Thymus (tissue), 11 donors: ENCODE results near the gene PDE6D. TPM values are rescaled to one million over a fixed set of nuclear protein-coding genes. Genes with fewer than 3 reads are reported as not detected.

Experiments
- DNase-seq, 9 donors: peaks; one replicate each; pipeline ENCODE4 v3.0.0-alpha.2; 2013; ENCODE audit warnings: low spot score in 9 of 9, low read depth in 6 of 9, missing footprints in 1 of 9
- H3K27ac ChIP-seq, 2 donors: one replicate each; pipeline ENCODE4 v1.5.1; 2013; ENCODE audit warnings: control low read depth in 1 of 2, low read depth in 1 of 2, low read length in 1 of 2, mild to moderate bottlenecking in 1 of 2, moderate library complexity in 1 of 2
- H3K27me3 ChIP-seq, 2 donors: one replicate each; pipeline ENCODE4 v1.5.1; 2013; ENCODE audit warnings: low read length in 1 of 2; ENCODE audit not compliant: control insufficient read depth in 2 of 2, insufficient read depth in 1 of 2
- H3K36me3 ChIP-seq, 2 donors: one replicate each; pipeline ENCODE4 v1.5.1; 2013; ENCODE audit warnings: low read length in 1 of 2, mild to moderate bottlenecking in 1 of 2, moderate library complexity in 1 of 2; ENCODE audit not compliant: control insufficient read depth in 2 of 2, insufficient read depth in 2 of 2
- H3K4me1 ChIP-seq, 2 donors: one replicate each; pipeline ENCODE4 v1.5.1; 2013; ENCODE audit warnings: low read length in 2 of 2; ENCODE audit not compliant: control insufficient read depth in 2 of 2, insufficient read depth in 2 of 2
- H3K4me3 ChIP-seq, 2 donors: one replicate each; pipeline ENCODE4 v1.5.1; 2013; ENCODE audit warnings: low read length in 2 of 2, control low read depth in 1 of 2, mild to moderate bottlenecking in 1 of 2
- H3K9me3 ChIP-seq, 2 donors: one replicate each; pipeline ENCODE4 v1.5.1; 2013; ENCODE audit warnings: low read length in 1 of 2, mild to moderate bottlenecking in 1 of 2; ENCODE audit not compliant: control insufficient read depth in 2 of 2, insufficient read depth in 1 of 2
- WGBS: extraction: QIAGEN DNeasy Blood & Tissue Kit; methylation state at CpG from one replicate; pipeline ENCODE4 v1.1.7; 2013; 5-methylcytosine and 5-hydroxymethylcytosine counted together
- polyA plus RNA-seq: library from polyadenylated mRNA; stranded (reverse); fragments of 200-250 nt; gene quantifications from one replicate; pipeline ENCODE4 v1.2.3, GENCODE V29; 2013
- total RNA-seq: library from RNA; stranded (reverse); fragments of 120-200 nt; gene quantifications from one replicate; pipeline ENCODE4 v1.2.4, GENCODE V29; 2013
- donor health status: healthy.

PDE6D gene
- total and polyA plus RNA-seq, 2 donors: 44.2 to 46.2 TPM

DNA sequence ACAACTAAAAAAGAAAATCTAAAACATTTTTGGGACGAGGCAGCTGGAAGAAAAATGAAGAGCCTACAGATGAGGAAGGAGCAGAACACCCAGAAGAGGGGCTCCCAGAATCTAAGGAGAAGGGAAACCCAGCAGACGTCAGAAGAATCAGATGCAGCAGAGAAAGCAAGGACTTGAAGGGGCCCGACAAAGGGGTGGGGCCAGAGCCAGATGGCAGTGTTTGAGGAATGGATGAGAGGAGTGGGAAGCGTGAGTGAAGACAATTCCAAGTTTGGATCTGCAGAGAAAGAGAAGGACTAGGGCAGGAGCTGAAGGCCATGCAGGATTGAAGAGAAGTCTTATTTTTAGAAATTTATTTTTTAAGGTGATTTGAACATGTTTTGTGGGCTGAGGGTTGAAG is 53.5 kb downstream of the PDE6D start:
- Histone ChIP-seq H3K27me3 (no peaks in the 10 kb centered on the region), H3K4me3 (no peak overlapping the region), H3K9me3 (no peaks in the 10 kb centered on the region), H3K27ac (no peak overlapping the region), H3K4me1 (peaks cover 0 to 3% of the 10 kb centered on the region in 2 donors), H3K36me3 (peaks cover 10 to 17% of the 10 kb centered on the region in 2 donors)
- DNase-seq: no peak
- 88% methylated on average over 4 of the region's 4 CpGs for WGBS

DNA sequence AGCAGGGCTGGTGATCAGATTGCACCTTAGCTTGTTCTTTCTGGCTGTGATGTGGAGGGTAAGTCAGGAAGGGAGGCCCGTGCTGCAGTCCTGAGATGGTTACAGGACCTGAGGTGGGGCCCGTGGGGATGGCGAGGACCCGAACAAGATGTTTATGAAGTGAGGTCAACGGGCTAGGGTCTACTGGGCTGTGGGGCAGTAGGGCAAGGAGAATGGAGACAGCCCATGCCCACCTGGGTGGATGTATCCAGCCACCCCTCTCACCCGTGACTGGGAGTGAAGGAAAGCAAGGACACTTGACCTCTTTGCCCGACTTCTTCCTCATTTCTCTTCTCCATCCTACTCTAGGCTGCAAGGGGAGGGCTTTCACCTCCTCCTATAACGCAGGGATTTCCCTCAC is 54.8 kb downstream of the PDE6D start:
- no peak for DNase-seq
- no peak overlapping the region for H3K27ac ChIP-seq
- no peaks in the 10 kb centered on the region for H3K9me3 ChIP-seq
- WGBS: 96% methylated on average over 8 of the region's 8 CpGs
- no peaks in the 10 kb centered on the region for H3K27me3 ChIP-seq
- H3K4me3 ChIP-seq: no peak overlapping the region
- H3K4me1 ChIP-seq: peaks cover 0 to 7% of the 10 kb centered on the region in 2 donors
- H3K36me3 ChIP-seq: peaks cover 5 to 8% of the 10 kb centered on the region in 2 donors

DNA sequence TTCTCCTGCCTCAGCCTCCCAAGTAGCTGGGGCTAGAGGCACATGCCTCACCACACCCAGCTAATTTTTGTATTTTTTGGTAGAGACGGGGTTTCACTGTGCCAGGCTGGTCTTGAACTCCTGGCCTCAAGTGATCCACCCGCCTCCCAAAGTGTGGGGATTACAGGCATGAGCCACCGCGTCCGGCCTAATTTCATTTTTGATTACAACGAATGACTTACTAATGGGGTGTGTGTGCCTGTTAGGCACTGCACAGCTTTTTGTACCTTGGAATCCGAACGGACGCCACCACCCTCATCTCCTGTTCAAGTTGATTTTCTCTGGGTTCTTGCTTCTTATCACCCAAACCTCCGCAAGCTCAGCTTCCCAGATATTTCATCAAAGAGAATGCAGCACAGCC is 55.6 kb downstream of the PDE6D start:
- no peak for DNase-seq
- no peak overlapping the region for H3K27ac ChIP-seq
- no peak overlapping the region for H3K4me3 ChIP-seq
- peaks cover 0 to 9% of the 10 kb centered on the region in 2 donors for H3K4me1 ChIP-seq
- no peaks in the 10 kb centered on the region for H3K9me3 ChIP-seq
- H3K27me3 ChIP-seq: no peaks in the 10 kb centered on the region
- peaks cover 5 to 7% of the 10 kb centered on the region in 2 donors for H3K36me3 ChIP-seq
- 99% methylated on average over 10 of the region's 10 CpGs for WGBS

DNA sequence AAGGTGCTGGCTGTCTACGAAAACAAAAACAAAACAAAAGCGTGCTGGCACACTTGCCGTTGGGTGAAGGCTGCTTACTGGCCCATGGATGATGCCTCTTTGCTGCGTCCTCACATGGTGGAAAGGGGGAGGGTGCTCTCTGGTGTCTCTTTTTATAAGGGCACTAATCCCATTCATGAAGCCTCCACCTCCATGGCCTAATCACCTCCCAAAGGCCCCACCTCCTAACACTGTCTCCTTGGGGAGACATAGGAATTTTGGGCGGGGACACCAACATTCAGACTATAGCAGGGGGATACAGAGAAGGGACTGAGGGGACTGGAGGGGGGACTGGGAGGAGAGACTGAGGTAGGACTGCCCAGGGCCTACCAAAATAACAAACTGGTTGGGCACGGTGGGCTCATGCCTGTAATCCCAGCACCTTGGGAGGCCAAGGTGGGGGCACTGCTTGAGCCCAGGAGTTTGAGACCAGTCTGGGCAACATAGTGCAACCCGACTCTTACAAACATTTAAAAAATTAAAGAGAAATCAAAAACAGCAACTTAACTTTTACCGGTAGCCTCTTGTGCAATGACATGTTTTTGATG is 58.3 kb downstream of the PDE6D start:
- no peak for DNase-seq
- Histone ChIP-seq H3K4me1 (peaks cover 0 to 15% of the 10 kb centered on the region in 2 donors), H3K4me3 (no peak overlapping the region), H3K36me3 (peaks cover 0 to 7% of the 10 kb centered on the region in 2 donors), H3K9me3 (no peaks in the 10 kb centered on the region), H3K27ac (no peak overlapping the region), H3K27me3 (no peaks in the 10 kb centered on the region)
- WGBS: 94% methylated on average over 8 of the region's 8 CpGs

DNA sequence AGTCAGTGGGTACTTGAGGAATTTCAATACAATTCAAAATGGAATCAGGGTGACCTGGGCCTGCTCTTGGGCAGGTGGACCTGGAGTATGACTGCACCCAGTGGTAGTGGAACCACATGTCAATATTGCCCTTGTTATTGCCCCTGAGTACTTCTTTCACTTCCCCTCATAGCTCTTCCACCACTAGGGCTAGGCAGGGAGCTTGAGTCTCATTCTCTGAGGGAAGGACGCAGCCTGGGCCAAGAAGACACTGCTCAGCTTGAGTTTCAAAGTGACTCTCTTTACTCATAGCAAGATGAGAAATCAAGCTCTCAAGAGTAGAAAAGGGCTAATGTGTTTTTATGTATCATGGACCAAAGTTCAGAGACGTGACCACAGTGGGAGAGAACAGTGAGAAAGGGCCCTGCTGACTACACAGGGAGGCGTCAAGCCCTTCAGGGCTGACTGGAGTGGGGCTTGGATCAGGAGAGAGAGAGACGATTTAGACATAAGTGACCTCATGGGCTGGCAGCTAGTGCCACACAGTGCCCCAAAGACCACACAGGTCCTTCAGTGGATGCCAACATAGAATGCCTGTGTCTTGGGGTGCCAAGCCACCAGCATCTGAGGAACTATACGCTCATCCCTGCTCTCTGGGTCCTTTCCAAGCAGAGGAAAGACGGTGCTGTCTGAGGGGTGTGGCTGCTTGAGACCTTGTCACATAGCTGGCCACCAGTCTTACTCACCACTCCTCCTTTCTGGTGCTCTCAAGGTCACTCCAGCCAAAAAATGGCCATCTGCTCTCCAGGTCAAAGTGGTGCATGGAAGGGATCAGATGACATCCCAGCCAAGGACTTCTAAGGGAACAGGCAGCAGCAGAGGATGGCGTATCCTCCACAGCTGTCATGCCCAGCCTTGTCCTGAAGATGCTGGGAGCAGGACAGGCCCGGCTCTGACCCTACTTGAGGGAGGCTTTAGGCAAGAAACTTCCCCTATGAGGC is 59.8 kb downstream of the PDE6D start:
- Histone ChIP-seq H3K36me3 (peaks cover 0 to 7% of the 10 kb centered on the region in 2 donors), H3K9me3 (peaks cover 0 to 4% of the 10 kb centered on the region in 2 donors), H3K27me3 (no peaks in the 10 kb centered on the region), H3K27ac (no peak overlapping the region), H3K4me1 (peaks cover 0 to 22% of the 10 kb centered on the region in 2 donors), H3K4me3 (no peak overlapping the region)
- no peak for DNase-seq
- WGBS: 93% methylated on average over 8 of the region's 8 CpGs

DNA sequence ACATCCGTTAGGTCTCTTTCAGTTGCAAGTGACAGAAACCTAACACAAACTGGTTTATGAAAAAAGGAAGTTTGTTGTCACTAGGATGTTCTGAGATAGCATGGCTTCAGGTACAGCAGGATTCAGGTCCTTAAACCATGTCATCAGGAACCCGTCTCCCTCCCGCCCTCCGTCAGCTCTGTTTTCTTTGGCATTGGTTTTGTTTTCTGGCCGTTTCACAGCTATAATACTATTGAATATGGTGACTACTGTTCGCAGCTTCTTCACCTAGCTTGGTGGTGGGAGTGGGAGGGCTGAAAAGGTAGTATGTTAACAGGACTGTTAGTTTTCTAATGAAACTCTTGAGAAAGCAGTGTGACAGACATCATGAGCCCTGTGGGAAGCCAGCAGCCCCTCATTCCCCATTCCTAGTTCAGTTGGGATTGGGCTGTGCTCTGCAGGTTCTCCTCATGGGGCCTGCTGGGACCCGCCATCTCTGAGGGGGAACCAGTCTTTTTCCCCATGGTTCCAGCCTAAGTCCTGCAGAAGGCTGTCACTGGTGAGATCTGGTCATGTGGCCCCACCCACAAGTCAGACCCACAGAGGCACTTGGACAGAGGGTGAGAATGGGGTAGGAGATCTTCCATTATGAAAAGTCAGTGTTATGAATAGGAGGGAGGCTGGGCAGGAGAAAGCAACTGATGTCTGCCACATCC is 60.6 kb downstream of the PDE6D start:
- DNase-seq: no peak
- 91% methylated on average over 7 of the region's 7 CpGs for WGBS

DNA sequence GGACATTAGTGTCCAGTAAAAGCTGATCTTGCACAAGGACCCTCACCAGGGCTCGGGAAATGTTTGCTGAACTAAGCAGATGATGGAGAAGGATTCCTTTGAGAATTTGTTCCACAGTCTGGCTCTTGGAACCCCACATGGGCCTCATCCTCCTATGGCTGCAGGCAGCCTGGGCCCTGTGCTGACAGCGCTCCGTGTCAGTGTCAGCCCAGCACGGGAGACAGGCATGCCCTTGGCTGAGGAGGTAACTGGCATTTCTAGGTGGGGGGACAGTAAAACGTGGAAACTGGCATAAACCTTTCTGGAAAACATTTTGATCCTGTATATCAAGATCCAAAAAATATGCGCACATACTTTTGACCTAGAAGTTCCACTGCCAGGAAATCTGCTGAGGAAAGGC is 62.3 kb downstream of the PDE6D start:
- Histone ChIP-seq H3K27me3 (no peaks in the 10 kb centered on the region), H3K4me1 (peaks cover under 1 to 35% of the 10 kb centered on the region in 2 donors), H3K4me3 (no peak overlapping the region), H3K36me3 (peaks cover 16 to 17% of the 10 kb centered on the region in 2 donors), H3K9me3 (peaks cover 0 to 4% of the 10 kb centered on the region in 2 donors), H3K27ac (no peak overlapping the region)
- WGBS: 92% methylated on average over 6 of the region's 6 CpGs
- DNase-seq: no peak

More for the DNA sequence above, 60.6 kb downstream of the PDE6D start:
- Histone ChIP-seq H3K27ac (no peak overlapping the region), H3K27me3 (no peaks in the 10 kb centered on the region), H3K9me3 (peaks cover 0 to 4% of the 10 kb centered on the region in 2 donors), H3K36me3 (peaks cover 1 to 9% of the 10 kb centered on the region in 2 donors), H3K4me3 (no peak overlapping the region), H3K4me1 (peaks cover 0 to 22% of the 10 kb centered on the region in 2 donors)

DNA sequence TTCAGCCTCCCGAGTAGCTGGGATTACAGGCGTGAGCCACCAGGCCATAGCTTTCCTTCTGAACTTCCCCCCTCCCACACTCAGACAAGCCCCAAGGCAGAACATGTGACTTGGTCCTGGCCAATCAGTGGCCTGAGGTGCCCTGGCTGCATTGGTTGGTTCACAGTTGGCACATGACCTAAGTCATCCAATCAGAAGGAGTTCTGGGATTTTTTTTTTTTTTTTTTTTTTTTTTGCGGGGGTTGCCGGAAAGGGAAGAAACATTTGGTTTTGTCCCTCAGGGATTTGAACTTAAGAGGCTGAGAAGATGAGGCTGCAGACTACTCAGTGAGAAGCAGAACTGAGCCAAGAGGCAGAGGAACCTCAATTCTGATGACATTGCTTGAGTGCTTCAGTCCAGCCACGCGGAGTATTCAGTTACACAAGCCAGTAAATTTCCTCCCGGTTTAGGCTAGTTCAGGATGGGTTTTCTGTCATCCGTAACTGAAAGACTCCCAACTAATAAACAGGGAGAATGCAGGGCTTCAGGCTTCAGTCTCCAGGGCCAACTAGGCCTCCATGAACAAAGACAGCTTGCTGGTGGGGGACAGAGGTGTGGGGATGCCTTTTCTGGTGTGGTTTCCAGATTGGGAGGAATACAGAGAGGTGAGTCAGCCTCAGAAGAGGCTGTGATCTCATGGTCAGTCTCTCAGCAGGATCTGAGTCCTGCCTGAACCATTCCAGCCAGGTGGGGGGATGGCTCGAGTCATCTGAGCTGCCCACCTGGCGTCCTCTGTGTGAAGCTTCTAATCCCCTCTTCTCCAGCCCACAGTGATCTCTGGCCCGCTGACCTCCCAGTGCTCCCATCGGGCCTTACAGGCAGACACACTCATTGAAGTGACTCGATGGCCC is 63.6 kb downstream of the PDE6D start:
- Histone ChIP-seq H3K27ac (peak overlapping the region; percentile 22 to 80), H3K4me1 (peaks cover 6 to 38% of the 10 kb centered on the region in 2 donors), H3K36me3 (peaks cover 22 to 24% of the 10 kb centered on the region in 2 donors), H3K4me3 (no peak overlapping the region), H3K27me3 (no peaks in the 10 kb centered on the region), H3K9me3 (peaks cover 0 to 4% of the 10 kb centered on the region in 2 donors)
- no peak for DNase-seq
- WGBS: 92% methylated on average over 13 of the region's 13 CpGs
